Measurements from ENCODE around the gene LSS.

GRCh38 chr21:46153247-46154154, 75.1 kb downstream of the LSS start:
- TF ChIP-seq, protein P1, sequence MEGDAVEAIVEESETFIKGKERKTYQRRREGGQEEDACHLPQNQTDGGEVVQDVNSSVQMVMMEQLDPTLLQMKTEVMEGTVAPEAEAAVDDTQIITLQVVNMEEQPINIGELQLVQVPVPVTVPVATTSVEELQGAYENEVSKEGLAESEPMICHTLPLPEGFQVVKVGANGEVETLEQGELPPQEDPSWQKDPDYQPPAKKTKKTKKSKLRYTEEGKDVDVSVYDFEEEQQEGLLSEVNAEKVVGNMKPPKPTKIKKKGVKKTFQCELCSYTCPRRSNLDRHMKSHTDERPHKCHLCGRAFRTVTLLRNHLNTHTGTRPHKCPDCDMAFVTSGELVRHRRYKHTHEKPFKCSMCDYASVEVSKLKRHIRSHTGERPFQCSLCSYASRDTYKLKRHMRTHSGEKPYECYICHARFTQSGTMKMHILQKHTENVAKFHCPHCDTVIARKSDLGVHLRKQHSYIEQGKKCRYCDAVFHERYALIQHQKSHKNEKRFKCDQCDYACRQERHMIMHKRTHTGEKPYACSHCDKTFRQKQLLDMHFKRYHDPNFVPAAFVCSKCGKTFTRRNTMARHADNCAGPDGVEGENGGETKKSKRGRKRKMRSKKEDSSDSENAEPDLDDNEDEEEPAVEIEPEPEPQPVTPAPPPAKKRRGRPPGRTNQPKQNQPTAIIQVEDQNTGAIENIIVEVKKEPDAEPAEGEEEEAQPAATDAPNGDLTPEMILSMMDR (IDR thresholded peaks at IDR 0.05) = peak; percentile 41 to 67 (median 56)
- no peak for TF ChIP-seq POLR2A (IDR thresholded peaks at IDR 0.05)
